Omental fat pad (tissue), 4 donors: ENCODE results near the gene YAP1. TPM values are rescaled to one million over a fixed set of nuclear protein-coding genes. Genes with fewer than 3 reads are reported as not detected.
A peak's percentile ranks its signal among the peaks of the same experiment; 100 is the strongest.

ENCODE experiments used
- ATAC-seq: fragments of 150-250 bp; one replicate; pipeline ENCODE4 v1.9.1; 2016; ENCODE audit warnings: mild to moderate bottlenecking, moderate library complexity; ENCODE audit not compliant: low FRiP score
- DNase-seq: peaks from one replicate; pipeline ENCODE4 v3.0.0-alpha.2; 2019; ENCODE audit warnings: low spot score
- total RNA-seq, 4 donors: library from RNA; depleted of rRNA; stranded (reverse); fragments of >200 nt; gene quantifications; one replicate each; pipeline ENCODE4 v1.1.0, GENCODE V29; 2016
- TF ChIP-seq, protein P1 (sequence below), 3 donors: fragments of 450-650 bp; IDR thresholded peaks; one replicate each; pipeline ENCODE4 v1.5.1; 2016 to 2017; ENCODE audit warnings: antibody characterized with exemption in 3 of 3, mild to moderate bottlenecking in 3 of 3, moderate library complexity in 2 of 3

The YAP1 gene
- total RNA-seq, 4 donors from 2014 or later = 102 to 152 (median 130) TPM

DNA sequence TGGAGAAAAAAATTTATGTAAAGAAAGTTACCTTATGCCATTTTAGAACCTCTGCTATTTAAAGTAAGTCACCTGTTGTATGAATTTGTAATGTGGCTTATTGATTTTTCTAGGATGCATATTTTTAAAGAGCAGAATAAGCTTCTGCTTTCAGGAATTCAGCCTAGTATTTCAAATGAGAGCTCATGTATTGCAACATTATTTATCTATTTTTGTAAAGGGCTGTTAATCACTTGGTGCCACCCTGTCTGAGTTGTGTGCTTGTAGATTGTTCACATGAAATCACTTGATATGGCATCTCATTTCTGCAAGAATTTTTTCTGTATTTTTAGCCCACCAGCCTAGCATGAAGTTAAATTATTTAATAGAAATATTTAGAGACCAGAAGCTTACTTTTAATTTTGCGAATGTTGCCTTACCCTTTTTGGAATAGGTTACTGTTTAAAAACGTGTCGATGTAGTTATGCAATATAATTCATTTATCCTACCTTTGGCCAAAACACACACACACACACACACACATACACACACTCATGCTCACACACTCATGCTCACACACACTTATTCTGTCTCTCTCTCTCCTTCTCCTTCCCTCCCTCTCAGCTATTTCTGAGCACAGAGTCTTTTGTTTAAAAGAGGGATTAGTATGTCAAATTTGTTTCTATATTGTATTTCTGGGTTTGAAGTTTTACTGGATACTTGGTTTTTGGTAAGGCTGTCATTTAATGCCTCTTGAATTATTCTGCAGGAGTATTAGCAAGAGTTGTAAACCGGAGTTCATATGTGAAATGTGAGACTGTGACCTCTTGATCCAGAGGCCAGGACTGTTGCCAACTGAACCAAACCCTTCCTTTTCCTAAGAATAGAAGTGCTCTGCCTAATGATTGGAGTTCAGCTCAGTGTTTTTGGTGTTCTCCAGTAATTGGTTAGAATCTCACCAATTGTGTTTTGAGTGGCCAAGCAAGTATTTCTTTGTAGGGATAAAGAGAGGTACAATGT is 34.4 kb downstream of the YAP1 start:
- ATAC-seq (peak; percentile 70), DNase-seq (no peak)
- TF ChIP-seq, protein P1, sequence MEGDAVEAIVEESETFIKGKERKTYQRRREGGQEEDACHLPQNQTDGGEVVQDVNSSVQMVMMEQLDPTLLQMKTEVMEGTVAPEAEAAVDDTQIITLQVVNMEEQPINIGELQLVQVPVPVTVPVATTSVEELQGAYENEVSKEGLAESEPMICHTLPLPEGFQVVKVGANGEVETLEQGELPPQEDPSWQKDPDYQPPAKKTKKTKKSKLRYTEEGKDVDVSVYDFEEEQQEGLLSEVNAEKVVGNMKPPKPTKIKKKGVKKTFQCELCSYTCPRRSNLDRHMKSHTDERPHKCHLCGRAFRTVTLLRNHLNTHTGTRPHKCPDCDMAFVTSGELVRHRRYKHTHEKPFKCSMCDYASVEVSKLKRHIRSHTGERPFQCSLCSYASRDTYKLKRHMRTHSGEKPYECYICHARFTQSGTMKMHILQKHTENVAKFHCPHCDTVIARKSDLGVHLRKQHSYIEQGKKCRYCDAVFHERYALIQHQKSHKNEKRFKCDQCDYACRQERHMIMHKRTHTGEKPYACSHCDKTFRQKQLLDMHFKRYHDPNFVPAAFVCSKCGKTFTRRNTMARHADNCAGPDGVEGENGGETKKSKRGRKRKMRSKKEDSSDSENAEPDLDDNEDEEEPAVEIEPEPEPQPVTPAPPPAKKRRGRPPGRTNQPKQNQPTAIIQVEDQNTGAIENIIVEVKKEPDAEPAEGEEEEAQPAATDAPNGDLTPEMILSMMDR (IDR thresholded peaks at IDR 0.05) = no peak

DNA sequence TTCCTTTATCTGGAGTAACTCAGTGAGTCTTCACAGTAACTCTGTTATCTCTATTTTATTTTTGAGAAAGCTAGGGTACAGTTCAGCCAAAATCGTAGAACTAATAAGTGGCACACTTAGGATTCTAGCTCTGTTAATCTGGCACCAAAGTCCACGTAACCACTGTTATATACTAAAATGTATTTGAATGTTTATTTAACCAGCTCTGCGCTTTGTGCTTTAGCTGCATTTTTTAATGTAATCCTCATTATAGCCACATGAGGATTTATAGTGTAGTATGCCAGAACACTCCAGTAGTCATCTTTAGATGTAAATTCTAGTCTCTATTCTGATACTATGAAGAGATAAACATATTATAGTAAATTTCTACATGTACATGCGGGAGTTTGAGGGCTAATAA is 36.8 kb downstream of the YAP1 start:
- DNase-seq = no peak
- TF ChIP-seq, protein P1 (IDR thresholded peaks at IDR 0.05) = no peak
- ATAC-seq = no peak

DNA sequence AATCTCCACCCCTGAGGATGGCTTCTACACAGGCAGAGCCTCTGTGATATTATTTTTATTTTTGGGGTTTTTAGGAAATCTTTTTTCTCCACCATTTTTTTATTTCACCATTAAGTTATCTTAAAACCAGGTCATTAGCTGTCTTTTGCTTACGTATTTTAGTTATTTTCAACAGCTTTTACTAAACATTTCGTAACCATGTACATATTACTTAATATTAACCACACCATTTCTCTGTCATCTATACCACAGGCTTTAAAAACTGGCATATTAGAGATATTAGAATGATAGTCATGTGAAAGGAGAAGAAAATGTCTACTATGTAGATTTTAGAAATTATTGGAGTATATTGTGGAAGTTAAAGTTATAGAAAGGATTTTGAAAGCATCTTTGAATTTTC is 37.4 kb downstream of the YAP1 start:
- ATAC-seq = no peak
- TF ChIP-seq, protein P1 (IDR thresholded peaks at IDR 0.05) = no peak
- no peak for DNase-seq

DNA sequence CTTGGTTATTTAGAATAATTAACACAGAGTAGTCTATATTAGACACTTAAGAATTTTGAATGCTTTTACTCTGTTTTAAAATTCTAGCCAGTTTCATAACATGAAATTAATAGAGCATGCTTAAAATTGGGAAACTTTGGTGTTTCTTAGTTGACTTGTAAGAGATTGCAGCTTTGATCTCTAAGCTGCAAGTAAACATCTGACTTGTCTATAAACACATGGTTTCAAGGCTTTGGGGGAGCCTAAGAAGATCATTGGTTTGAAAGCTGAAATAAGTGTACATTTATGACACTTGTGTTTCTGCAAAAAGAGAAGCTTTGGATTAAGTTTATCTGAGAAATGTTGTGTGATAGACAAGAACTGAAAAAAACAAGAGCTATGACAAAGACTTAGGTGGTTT is 37.8 kb downstream of the YAP1 start:
- TF ChIP-seq, protein P1 (IDR thresholded peaks at IDR 0.05) = no peak

DNA sequence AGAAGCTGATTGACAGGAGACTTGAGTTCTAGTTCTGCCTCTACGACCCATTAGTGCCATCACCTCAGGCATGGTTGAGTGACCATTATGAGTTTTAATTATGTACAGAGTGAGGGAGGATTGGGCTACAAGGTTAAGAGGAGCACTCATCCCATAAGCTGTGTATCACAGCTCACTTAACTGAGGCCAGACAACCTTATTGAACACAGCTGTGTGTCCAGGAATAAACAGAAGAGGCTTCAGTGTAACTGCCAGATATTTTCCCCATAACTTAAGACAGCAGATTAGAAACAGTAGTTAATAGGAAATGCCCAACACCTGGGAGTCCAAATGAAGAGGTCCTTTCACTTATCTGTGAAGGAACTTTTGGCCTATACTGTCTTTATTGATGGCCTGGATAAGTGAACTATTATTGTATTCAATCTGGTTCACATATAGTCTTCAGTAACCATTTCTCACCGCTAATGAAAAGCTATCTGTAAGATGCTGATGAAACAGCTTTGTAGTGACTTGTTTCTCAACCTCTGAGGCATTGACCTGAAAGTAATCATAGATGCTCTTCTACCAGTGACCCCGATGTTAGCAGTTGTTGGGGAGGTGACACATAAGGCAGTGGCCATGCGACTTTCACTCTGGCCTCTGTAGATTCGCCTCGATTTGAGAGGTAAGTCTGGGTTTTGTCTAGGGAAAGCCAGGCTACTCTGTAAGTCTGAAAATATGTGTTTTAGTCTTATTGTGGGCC is 41.7 kb downstream of the YAP1 start:
- ATAC-seq = no peak
- no peak for DNase-seq
- TF ChIP-seq, protein P1 (IDR thresholded peaks at IDR 0.05) = no peak

More for the DNA sequence above, 37.8 kb downstream of the YAP1 start:
- no peak for ATAC-seq
- DNase-seq = no peak

DNA sequence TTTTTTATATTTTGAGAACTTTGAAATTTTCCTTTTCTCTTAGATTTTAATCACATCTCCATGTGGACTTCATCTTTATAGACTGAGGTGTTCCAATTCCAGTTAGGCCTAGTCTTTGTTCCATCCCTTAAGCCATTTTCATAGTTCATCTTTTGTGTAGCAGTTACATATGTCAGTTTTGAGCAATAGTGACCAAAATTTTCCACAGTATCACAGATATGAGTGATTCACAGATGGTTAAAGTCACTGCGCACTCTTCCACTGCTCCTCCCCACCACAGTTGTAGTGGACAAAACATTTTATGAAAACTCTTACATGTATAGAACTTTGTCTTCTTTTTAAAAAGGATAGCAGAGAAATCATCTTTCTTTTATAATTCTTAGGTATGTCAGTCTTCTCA is 42.8 kb downstream of the YAP1 start:
- DNase-seq (no peak), ATAC-seq (no peak)
- TF ChIP-seq, protein P1 (IDR thresholded peaks at IDR 0.05) = no peak
